HCT116 (cell line): ENCODE measurements around the gene WDR64. TPM values are rescaled to one million over a fixed set of nuclear protein-coding genes. Genes with fewer than 3 reads are reported as not detected.

Experiments used
- ATAC-seq: fragments of 200-7000 bp; cut with Tn5 transposase; 2 replicates; pipeline ENCODE4 v1.9.1; 2020; ENCODE audit warnings: mild to moderate bottlenecking, moderate library complexity
- BruUV-seq: library from RNA; stranded (reverse); fragments of 400-500 nt; replicated peaks from 2 replicates; lab custom pipeline; 2021; lab: Mats Ljungman, UMichigan
- CTCF ChIA-PET: fragments of 300-600 bp; sonication (Branson Sonifier 250); formaldehyde crosslinking; loops from one replicate; lab custom pipeline; 2021; ENCODE audit warnings: antibody characterized with exemption; lab: Charles Lee
- POLR2A ChIA-PET: fragments of 300-600, 350-600 bp; sonication (Branson Sonifier 250); formaldehyde crosslinking; loops from one replicate; lab custom pipeline; 2021; ENCODE audit warnings: antibody characterized with exemption; lab: Charles Lee
- RAD21 ChIA-PET, 2 experiments: fragments of 300-600 bp; sonication (Branson Sonifier 250); formaldehyde crosslinking; loops; one replicate each; lab custom pipeline; 2023; ENCODE audit warnings: low total read pairs in 2 of 2; ENCODE audit not compliant: uncharacterized antibody in 2 of 2, unreplicated experiment in 2 of 2, low non-redundant PET in 1 of 2; lab: Charles Lee
- DNase-seq: peaks from one replicate; pipeline ENCODE4 v3.0.0-alpha.2; 2010; ENCODE audit warnings: low read depth, low spot score
- H2AFZ ChIP-seq: fragments of 200-600 bp; shearing (Covaris generic), sonication (generic); 2 replicates; pipeline ENCODE4 v1.6.1; 2017; ENCODE audit warnings: low read depth, mixed run types, mixed read lengths, antibody characterized with exemption, low read length; ENCODE audit not compliant: poor library complexity, severe bottlenecking
- H3K27ac ChIP-seq: 2 replicates; pipeline ENCODE4 v1.5.1; 2012; ENCODE audit warnings: low read depth, low read length
- H3K27me3 ChIP-seq: fragments of 200-600 bp; sonication (generic); 2 replicates; pipeline ENCODE4 v1.6.1; 2016; ENCODE audit warnings: mixed run types, low read length, mixed read lengths; ENCODE audit not compliant: insufficient read depth
- H3K36me3 ChIP-seq, 2 experiments: fragments of 200-500 bp in 1 of 2; fragments of 200-600 bp in 1 of 2; sonication (Bioruptor generic) in 1 of 2; sonication (generic) in 1 of 2; 2 replicates each; pipeline versions ENCODE4 v1.5.1 to v1.6.1; 2014 to 2016; ENCODE audit warnings: low read length in 2 of 2, inconsistent platforms in 1 of 2, mixed read lengths in 1 of 2, mixed run types in 1 of 2; ENCODE audit not compliant: insufficient read depth in 2 of 2, control insufficient read depth in 1 of 2
- H3K4me1 ChIP-seq, 2 experiments: fragments of 200-600 bp in 1 of 2; sonication (generic) in 1 of 2; 2 replicates each; pipeline versions ENCODE4 v1.5.1 to v1.6.1; 2012 to 2017; ENCODE audit warnings: low read length in 2 of 2, inconsistent platforms in 1 of 2, mild to moderate bottlenecking in 1 of 2, mixed read lengths in 1 of 2, mixed run types in 1 of 2, moderate library complexity in 1 of 2; ENCODE audit not compliant: insufficient read depth in 2 of 2, control insufficient read depth in 1 of 2
- H3K4me2 ChIP-seq: fragments of 200-600 bp; sonication (generic); 2 replicates; pipeline ENCODE4 v1.6.1; 2017; ENCODE audit warnings: mixed run types, low read length, mixed read lengths
- H3K4me3 ChIP-seq, 2 experiments: fragments of 200-600 bp in 1 of 2; sonication (generic) in 1 of 2; replicated peaks in 1 of 2; 2 replicates each; pipeline ENCODE4 v1.5.1; 2011 to 2016; ENCODE audit warnings: low read length in 2 of 2, control low read depth in 1 of 2, low read depth in 1 of 2, mild to moderate bottlenecking in 1 of 2, mixed read lengths in 1 of 2, mixed run types in 1 of 2
- H3K79me2 ChIP-seq: fragments of 200-600 bp; sonication (generic); 2 replicates; pipeline ENCODE4 v1.6.1; 2017; ENCODE audit warnings: mild to moderate bottlenecking, mixed run types, low read length, moderate library complexity, mixed read lengths; ENCODE audit not compliant: insufficient read depth
- H3K9ac ChIP-seq: fragments of 200-600 bp; sonication (generic); 2 replicates; pipeline ENCODE4 v1.6.1; 2016; ENCODE audit warnings: low read length, mixed read lengths
- H3K9me2 ChIP-seq: fragments of 200-600 bp; sonication (generic), shearing (Covaris generic); 2 replicates; pipeline ENCODE4 v1.6.1; 2017; ENCODE audit warnings: mixed run types, mild to moderate bottlenecking, moderate library complexity; ENCODE audit not compliant: insufficient read depth
- H3K9me3 ChIP-seq, 2 experiments: fragments of 200-500 bp in 1 of 2; fragments of 200-600 bp in 1 of 2; sonication (Bioruptor generic) in 1 of 2; sonication (generic) in 1 of 2; 2 replicates each; pipeline ENCODE4 v1.6.1; 2014 to 2017; ENCODE audit warnings: low read length in 2 of 2, mixed read lengths in 2 of 2, inconsistent platforms in 1 of 2, low read depth in 1 of 2, mild to moderate bottlenecking in 1 of 2, mixed run types in 1 of 2, moderate library complexity in 1 of 2; ENCODE audit not compliant: control insufficient read depth in 1 of 2, insufficient read depth in 1 of 2
- H4K20me1 ChIP-seq: fragments of 200-600 bp; sonication (generic), shearing (Covaris generic); 2 replicates; pipeline ENCODE4 v1.6.1; 2017; ENCODE audit warnings: mixed run types, mild to moderate bottlenecking, moderate library complexity; ENCODE audit not compliant: insufficient read depth
- CBX3 ChIP-seq: IDR thresholded peaks from 2 replicates; pipeline ENCODE4 v1.6.1; 2012; ENCODE audit warnings: low read depth
- CEBPB ChIP-seq: IDR thresholded peaks from 2 replicates; pipeline ENCODE4 v1.6.1; 2012; ENCODE audit warnings: low read depth
- EGR1 ChIP-seq: IDR thresholded peaks from 2 replicates; pipeline ENCODE4 v1.6.1; 2012; ENCODE audit warnings: low read depth
- ELF1 ChIP-seq: IDR thresholded peaks from 2 replicates; pipeline ENCODE4 v1.6.1; 2012; ENCODE audit warnings: low read depth, borderline replicate concordance
- JUND ChIP-seq: IDR thresholded peaks from 2 replicates; pipeline ENCODE4 v1.6.1; 2012
- POLR2A ChIP-seq: IDR thresholded peaks from 2 replicates; pipeline ENCODE4 v1.7.0; 2011; ENCODE audit warnings: borderline replicate concordance; ENCODE audit not compliant: insufficient read depth, insufficient read length; ENCODE audit errors: extremely low read depth
- POLR2AphosphoS5 ChIP-seq: IDR thresholded peaks from 2 replicates; pipeline ENCODE4 v1.6.1; 2011; ENCODE audit warnings: mild to moderate bottlenecking, low read depth, low read length, moderate library complexity
- RAD21 ChIP-seq: IDR thresholded peaks from 2 replicates; pipeline ENCODE4 v1.6.1; 2012; ENCODE audit warnings: low read depth, mild to moderate bottlenecking
- SP1 ChIP-seq: IDR thresholded peaks from 2 replicates; pipeline ENCODE4 v1.6.1; 2012; ENCODE audit warnings: low read depth
- SRF ChIP-seq: IDR thresholded peaks from 2 replicates; pipeline ENCODE4 v1.6.1; 2012; ENCODE audit warnings: low read depth
- YY1 ChIP-seq: IDR thresholded peaks from 2 replicates; pipeline ENCODE4 v1.6.1; 2011; ENCODE audit warnings: low read length, low read depth, moderate library complexity, mild to moderate bottlenecking; ENCODE audit not compliant: insufficient replicate concordance; ENCODE audit errors: extremely low read depth
- ZFX ChIP-seq: fragments of 450-650 bp; IDR thresholded peaks from 2 replicates; pipeline ENCODE4 v1.6.1; 2017
- intact Hi-C: fragments of 100-400 bp; cut with micrococcal nuclease; formaldehyde crosslinking; loops from 2 replicates; pipeline ENCODE4 v1.10.0; 2022
- total RNA-seq: library from RNA; stranded (reverse); gene quantifications from one replicate; pipeline ENCODE4 v1.2.1, GENCODE V29; 2021; ENCODE audit not compliant: unreplicated experiment
- TF ChIP-seq, protein P1 (sequence below), 3 experiments: fragments of 200-600 bp in 1 of 3; sonication (generic) in 1 of 3; IDR thresholded peaks in 2 of 3; conservative IDR thresholded peaks in 1 of 3; 2 replicates each; pipeline ENCODE4 v1.5.1; 2012 to 2017; ENCODE audit warnings: low read depth in 2 of 3, low read length in 2 of 3, antibody characterized with exemption in 1 of 3, borderline replicate concordance in 1 of 3, control low read depth in 1 of 3, mild to moderate bottlenecking in 1 of 3, mixed read lengths in 1 of 3, mixed run types in 1 of 3, moderate library complexity in 1 of 3; ENCODE audit not compliant: insufficient read depth in 1 of 3
- TF ChIP-seq, protein P2 (sequence below): IDR thresholded peaks from 2 replicates; pipeline ENCODE4 v1.6.1; 2012
- TF ChIP-seq, protein P3 (sequence below): IDR thresholded peaks from 2 replicates; pipeline ENCODE4 v1.6.1; 2012; ENCODE audit warnings: low read depth
- TF ChIP-seq, protein P4 (sequence below): IDR thresholded peaks from 2 replicates; pipeline ENCODE4 v1.6.1; 2012

Gene WDR64
- total RNA-seq, 1 experiment from 2014 or later, result not detected

DNA sequence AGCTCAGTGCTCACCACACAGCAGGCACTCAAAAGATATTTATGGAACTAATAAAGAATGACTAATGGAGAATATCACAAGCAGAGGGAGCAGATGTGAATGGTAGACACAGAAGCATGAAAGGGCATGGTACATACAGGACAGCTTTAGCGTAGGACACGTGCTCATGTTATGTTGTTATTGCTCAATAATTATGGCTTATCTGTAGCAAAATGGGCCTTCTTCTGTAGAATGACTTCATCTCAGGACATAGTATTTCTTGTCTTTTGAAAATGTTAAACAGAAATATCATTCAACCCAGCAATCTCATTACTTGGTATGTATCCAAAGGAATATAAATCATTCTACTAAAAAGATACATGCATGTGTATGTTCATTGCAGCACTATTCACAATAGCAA is 137.0 kb downstream of the WDR64 start:
- H3K4me1 ChIP-seq, result no peaks in the 10 kb centered on the region
- no peak overlapping the region for H3K4me3 ChIP-seq
- no peak overlapping the region for H3K4me2 ChIP-seq
- no peaks in the 10 kb centered on the region for H3K79me2 ChIP-seq
- no peaks in the 10 kb centered on the region for H3K9me3 ChIP-seq
- no peak for DNase-seq
- ChIA-PET POLR2A (no interaction called here), RAD21 (no interaction called here), CTCF (no interaction called here)
- no peaks in the 10 kb centered on the region for H3K36me3 ChIP-seq
- no TSS peak for BruUV-seq
- TF ChIP-seq POLR2AphosphoS5 (no peak), YY1 (no peak), POLR2A (no peak), EGR1 (no peak), SP1 (no peak), ELF1 (no peak), CEBPB (no peak), RAD21 (no peak), CBX3 (no peak), ZFX (no peak), JUND (no peak), SRF (no peak)
- TF ChIP-seq, protein P1, sequence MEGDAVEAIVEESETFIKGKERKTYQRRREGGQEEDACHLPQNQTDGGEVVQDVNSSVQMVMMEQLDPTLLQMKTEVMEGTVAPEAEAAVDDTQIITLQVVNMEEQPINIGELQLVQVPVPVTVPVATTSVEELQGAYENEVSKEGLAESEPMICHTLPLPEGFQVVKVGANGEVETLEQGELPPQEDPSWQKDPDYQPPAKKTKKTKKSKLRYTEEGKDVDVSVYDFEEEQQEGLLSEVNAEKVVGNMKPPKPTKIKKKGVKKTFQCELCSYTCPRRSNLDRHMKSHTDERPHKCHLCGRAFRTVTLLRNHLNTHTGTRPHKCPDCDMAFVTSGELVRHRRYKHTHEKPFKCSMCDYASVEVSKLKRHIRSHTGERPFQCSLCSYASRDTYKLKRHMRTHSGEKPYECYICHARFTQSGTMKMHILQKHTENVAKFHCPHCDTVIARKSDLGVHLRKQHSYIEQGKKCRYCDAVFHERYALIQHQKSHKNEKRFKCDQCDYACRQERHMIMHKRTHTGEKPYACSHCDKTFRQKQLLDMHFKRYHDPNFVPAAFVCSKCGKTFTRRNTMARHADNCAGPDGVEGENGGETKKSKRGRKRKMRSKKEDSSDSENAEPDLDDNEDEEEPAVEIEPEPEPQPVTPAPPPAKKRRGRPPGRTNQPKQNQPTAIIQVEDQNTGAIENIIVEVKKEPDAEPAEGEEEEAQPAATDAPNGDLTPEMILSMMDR (IDR thresholded peaks at IDR 0.05 in 2 of 3, conservative IDR thresholded peaks at IDR 0.05 in 1 of 3; ENCODE audit: borderline replicate concordance in 1 of 3, insufficient read depth in 1 of 3, low read depth in 2 of 3, low read length in 2 of 3), result no peak
- TF ChIP-seq, protein P2, sequence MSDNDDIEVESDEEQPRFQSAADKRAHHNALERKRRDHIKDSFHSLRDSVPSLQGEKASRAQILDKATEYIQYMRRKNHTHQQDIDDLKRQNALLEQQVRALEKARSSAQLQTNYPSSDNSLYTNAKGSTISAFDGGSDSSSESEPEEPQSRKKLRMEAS, result no peak
- TF ChIP-seq, protein P3, sequence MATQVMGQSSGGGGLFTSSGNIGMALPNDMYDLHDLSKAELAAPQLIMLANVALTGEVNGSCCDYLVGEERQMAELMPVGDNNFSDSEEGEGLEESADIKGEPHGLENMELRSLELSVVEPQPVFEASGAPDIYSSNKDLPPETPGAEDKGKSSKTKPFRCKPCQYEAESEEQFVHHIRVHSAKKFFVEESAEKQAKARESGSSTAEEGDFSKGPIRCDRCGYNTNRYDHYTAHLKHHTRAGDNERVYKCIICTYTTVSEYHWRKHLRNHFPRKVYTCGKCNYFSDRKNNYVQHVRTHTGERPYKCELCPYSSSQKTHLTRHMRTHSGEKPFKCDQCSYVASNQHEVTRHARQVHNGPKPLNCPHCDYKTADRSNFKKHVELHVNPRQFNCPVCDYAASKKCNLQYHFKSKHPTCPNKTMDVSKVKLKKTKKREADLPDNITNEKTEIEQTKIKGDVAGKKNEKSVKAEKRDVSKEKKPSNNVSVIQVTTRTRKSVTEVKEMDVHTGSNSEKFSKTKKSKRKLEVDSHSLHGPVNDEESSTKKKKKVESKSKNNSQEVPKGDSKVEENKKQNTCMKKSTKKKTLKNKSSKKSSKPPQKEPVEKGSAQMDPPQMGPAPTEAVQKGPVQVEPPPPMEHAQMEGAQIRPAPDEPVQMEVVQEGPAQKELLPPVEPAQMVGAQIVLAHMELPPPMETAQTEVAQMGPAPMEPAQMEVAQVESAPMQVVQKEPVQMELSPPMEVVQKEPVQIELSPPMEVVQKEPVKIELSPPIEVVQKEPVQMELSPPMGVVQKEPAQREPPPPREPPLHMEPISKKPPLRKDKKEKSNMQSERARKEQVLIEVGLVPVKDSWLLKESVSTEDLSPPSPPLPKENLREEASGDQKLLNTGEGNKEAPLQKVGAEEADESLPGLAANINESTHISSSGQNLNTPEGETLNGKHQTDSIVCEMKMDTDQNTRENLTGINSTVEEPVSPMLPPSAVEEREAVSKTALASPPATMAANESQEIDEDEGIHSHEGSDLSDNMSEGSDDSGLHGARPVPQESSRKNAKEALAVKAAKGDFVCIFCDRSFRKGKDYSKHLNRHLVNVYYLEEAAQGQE, result no peak
- TF ChIP-seq, protein P4, sequence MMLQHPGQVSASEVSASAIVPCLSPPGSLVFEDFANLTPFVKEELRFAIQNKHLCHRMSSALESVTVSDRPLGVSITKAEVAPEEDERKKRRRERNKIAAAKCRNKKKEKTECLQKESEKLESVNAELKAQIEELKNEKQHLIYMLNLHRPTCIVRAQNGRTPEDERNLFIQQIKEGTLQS, result no peak
- intact Hi-C loops, result no loop called here
- H2AFZ ChIP-seq, result no peak overlapping the region
- no peaks in the 10 kb centered on the region for H3K9me2 ChIP-seq
- no peak overlapping the region for H3K9ac ChIP-seq
- no peak overlapping the region for H3K27ac ChIP-seq
- H3K27me3 ChIP-seq, result no peaks in the 10 kb centered on the region
- ATAC-seq, result no peak
- no peaks in the 10 kb centered on the region for H4K20me1 ChIP-seq
